Right lobe of liver (tissue), 4 donors: ENCODE results near the gene RSRC1.

Experiments used
- POLR2A ChIP-seq: fragments of 450-650 bp; IDR thresholded peaks from one replicate; pipeline ENCODE4 v1.6.1; 2017; ENCODE audit warnings: antibody characterized with exemption, mild to moderate bottlenecking
- TF ChIP-seq, protein P1 (sequence below), 4 donors: fragments of 200-600 bp in 3 of 4; fragments of 450-650 bp in 1 of 4; IDR thresholded peaks; one replicate each; pipeline versions ENCODE4 v1.5.1 to v1.8.0; 2016 to 2022; ENCODE audit warnings: antibody characterized with exemption in 4 of 4, mild to moderate bottlenecking in 2 of 4
- donor health status: DM: no; HTN: no; CAD: no.
- donor health status: DM: no; HTN: no; CAD: no.
- donor health status: DM: no; HTN: yes; CAD: no.

DNA sequence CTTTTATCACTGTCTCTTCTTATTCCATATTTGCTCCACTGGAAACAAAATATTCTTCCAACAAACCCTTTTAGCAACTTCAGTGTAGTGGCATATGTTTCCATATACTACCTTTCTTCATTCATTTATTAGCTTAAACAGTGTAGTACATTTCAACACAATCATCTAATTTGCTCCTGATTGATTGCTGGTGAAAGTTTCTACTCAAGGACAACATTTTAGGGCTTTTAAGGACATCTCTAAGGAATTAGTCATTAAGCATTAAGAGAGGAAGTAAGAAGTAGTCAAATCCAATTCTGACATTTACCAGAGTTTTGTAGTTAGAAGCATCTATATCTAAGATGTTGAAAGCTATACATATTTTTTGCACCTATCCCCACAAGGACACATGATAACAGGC, 55.8 kb downstream of the RSRC1 start:
- TF ChIP-seq, protein P1, sequence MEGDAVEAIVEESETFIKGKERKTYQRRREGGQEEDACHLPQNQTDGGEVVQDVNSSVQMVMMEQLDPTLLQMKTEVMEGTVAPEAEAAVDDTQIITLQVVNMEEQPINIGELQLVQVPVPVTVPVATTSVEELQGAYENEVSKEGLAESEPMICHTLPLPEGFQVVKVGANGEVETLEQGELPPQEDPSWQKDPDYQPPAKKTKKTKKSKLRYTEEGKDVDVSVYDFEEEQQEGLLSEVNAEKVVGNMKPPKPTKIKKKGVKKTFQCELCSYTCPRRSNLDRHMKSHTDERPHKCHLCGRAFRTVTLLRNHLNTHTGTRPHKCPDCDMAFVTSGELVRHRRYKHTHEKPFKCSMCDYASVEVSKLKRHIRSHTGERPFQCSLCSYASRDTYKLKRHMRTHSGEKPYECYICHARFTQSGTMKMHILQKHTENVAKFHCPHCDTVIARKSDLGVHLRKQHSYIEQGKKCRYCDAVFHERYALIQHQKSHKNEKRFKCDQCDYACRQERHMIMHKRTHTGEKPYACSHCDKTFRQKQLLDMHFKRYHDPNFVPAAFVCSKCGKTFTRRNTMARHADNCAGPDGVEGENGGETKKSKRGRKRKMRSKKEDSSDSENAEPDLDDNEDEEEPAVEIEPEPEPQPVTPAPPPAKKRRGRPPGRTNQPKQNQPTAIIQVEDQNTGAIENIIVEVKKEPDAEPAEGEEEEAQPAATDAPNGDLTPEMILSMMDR (IDR thresholded peaks at IDR 0.05) = no peak
- no peak for TF ChIP-seq POLR2A
